ENCODE results near the gene ENDOG.
A peak's percentile ranks its signal among the peaks of the same experiment; 100 is the strongest.
"Not testable (repeated sequence)": the region's sequence is repeated elsewhere in the genome, so short reads cannot be mapped to it uniquely, and the experiment has no call there.

The ENDOG gene

DNA sequence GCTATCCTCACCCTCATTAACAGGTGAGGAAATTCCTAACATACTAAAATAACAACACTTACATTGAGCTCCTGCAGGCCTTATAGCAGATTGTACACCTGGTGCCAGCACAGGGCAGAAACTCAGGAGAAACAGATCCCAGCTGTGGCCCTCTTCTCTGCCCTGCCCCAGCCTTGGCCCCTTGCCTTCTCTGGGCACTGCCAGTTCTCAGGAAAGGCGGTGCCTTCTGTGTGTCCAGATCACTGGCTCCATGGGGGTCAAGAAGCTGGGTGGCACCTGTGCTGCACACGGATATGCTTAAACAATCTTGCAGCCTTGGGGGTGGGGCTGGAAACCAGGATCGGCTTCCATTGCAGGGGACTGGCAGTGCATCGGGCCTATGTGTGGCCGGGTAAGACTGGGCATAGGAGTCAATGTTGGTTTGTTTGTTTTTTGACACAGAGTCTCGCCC is 44.1 kb downstream of the ENDOG start:
- DNase-seq (ENCODE audit: low read depth): no peak

GRCh38 chr9:128863647-128864046 is 45.3 kb downstream of the ENDOG start:
- peak; percentile 76 for DNase-seq (ENCODE audit: low read depth)

GRCh38 chr9:128870128-128870940 is 52.0 kb downstream of the ENDOG start:
- no peak for DNase-seq (ENCODE audit: low read depth)

DNA sequence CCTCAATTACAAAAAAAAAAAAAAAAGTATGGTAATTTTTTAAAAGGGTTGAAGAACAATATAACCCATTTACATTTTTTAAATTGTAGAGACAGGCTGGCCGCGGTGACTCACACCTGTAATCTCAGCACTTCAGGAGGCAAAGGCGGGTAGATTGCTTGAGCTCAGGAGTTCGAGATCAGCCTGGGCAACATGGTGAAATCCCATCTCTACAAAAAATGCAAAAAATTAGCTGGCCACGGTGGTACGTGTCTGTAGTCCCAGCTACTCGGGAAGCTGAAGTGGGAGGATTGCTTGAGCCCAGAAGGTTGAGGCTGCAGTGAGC is 52.6 kb downstream of the ENDOG start:
- not testable (repeated sequence) for DNase-seq (ENCODE audit: low read depth)
